Measurements from ENCODE around the gene BBS9. TPM values are rescaled to one million over a fixed set of nuclear protein-coding genes. Genes with fewer than 3 reads are reported as not detected.

The BBS9 gene
- polyA plus RNA-seq, 1 donor, result 8.8 TPM

GRCh38 chr7:33632840-33633525, 503.6 kb downstream of the BBS9 start:
- DNase-seq, result no peak
- H3K36me3 ChIP-seq (ENCODE audit: control insufficient read depth, insufficient read depth, low read length), result no peaks in the 10 kb centered on the region
- no peak overlapping the region for H3K4me3 ChIP-seq (ENCODE audit: low read length)
- WGBS (ENCODE audit: insufficient coverage, low lambda C conversion rate), result 100% methylated on average over 1 of the region's 6 CpGs
- no peaks in the 10 kb centered on the region for H3K27me3 ChIP-seq (ENCODE audit: control insufficient read depth, insufficient read depth, low read length)
- no peak overlapping the region for H3K27ac ChIP-seq (ENCODE audit: low read length)
- H3K9me3 ChIP-seq (ENCODE audit: control insufficient read depth, low read depth, low read length), result peaks cover 4% of the 10 kb centered on the region
- H3K4me1 ChIP-seq (ENCODE audit: control insufficient read depth, insufficient read depth, low read length), result no peaks in the 10 kb centered on the region

DNA sequence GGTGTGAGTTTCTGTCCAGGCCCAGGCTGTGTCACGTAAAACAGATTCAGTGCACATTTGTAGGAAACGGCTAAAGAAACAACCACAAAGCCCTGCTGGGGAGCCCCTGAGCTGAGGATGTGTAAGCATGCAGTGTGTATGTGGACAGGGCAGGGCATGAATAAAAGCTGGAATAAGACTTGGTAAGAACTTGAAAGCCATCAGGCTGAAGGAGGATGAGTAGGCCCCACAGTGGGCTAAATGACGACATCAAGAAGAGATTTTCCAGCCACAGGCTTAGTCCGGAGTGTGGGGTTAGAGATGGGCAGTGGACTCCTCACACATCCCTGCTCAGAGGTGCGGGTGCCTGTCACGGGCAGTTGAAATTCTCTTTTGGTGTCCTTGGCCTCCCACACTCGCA, 505.2 kb downstream of the BBS9 start:
- no peak overlapping the region for H3K27ac ChIP-seq (ENCODE audit: low read length)
- WGBS (ENCODE audit: insufficient coverage, low lambda C conversion rate), result no CpG with 5 or more reads among the region's 7 CpGs
- H3K27me3 ChIP-seq (ENCODE audit: control insufficient read depth, insufficient read depth, low read length), result no peaks in the 10 kb centered on the region
- DNase-seq, result no peak
- peaks cover 4% of the 10 kb centered on the region for H3K9me3 ChIP-seq (ENCODE audit: control insufficient read depth, low read depth, low read length)
- no peaks in the 10 kb centered on the region for H3K4me1 ChIP-seq (ENCODE audit: control insufficient read depth, insufficient read depth, low read length)
- H3K4me3 ChIP-seq (ENCODE audit: low read length), result no peak overlapping the region
- no peaks in the 10 kb centered on the region for H3K36me3 ChIP-seq (ENCODE audit: control insufficient read depth, insufficient read depth, low read length)

DNA sequence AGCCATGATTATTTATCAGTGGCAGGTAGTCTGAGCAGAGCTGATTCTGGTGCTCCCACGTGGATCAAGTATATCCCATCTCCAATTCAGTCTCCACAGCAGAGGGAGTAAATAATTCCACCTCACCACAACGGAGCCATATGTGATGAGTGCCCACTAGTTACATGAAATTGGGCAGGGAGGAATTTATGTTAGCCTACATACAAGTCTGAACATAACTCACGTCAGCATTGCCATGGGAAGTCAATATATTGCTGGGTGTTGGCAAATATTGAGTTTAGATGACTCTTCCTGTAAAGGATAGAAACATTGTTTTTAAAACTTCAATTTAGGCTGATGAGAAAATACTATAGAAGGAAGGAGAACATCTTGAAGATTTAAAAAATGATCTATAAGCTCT, 507.0 kb downstream of the BBS9 start:
- Histone ChIP-seq H3K4me3 (ENCODE audit: low read length) (no peak overlapping the region), H3K27ac (ENCODE audit: low read length) (no peak overlapping the region), H3K27me3 (ENCODE audit: control insufficient read depth, insufficient read depth, low read length) (no peaks in the 10 kb centered on the region), H3K36me3 (ENCODE audit: control insufficient read depth, insufficient read depth, low read length) (no peaks in the 10 kb centered on the region), H3K4me1 (ENCODE audit: control insufficient read depth, insufficient read depth, low read length) (no peaks in the 10 kb centered on the region), H3K9me3 (ENCODE audit: control insufficient read depth, low read depth, low read length) (peaks cover 4% of the 10 kb centered on the region)
- DNase-seq, result no peak
- no CpG with 5 or more reads among the region's 3 CpGs for WGBS (ENCODE audit: insufficient coverage, low lambda C conversion rate)

DNA sequence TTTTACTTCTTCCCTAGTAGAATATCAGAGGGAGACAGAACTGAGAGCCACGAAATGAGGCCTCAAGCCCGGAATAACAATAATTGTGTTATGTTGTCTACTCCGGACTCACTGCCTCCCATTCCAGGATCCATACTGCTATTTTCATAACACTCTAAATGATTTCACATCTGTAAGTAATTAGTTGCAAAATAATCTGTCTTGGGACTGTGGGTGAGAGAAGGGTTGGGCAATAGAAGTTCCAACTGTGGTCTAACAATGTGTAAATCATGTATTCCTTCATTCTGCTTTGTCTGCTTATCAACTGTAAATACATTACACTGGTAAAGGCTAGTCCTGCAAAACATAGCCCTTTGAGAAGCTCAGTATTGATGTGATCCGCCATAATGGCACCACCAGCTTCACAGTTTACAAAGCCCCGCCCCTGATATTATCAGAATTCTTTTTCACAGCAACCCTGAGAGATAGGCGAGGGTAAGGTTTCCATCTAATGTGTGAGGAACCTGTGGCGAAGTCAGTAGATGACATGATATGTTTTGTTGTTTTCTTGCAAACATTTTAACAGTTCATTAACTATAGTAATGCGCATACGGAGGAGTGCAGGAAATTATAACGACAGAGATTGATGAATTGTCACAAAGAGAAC, 510.3 kb downstream of the BBS9 start:
- no peak overlapping the region for H3K4me3 ChIP-seq (ENCODE audit: low read length)
- H3K36me3 ChIP-seq (ENCODE audit: control insufficient read depth, insufficient read depth, low read length), result no peaks in the 10 kb centered on the region

DNA sequence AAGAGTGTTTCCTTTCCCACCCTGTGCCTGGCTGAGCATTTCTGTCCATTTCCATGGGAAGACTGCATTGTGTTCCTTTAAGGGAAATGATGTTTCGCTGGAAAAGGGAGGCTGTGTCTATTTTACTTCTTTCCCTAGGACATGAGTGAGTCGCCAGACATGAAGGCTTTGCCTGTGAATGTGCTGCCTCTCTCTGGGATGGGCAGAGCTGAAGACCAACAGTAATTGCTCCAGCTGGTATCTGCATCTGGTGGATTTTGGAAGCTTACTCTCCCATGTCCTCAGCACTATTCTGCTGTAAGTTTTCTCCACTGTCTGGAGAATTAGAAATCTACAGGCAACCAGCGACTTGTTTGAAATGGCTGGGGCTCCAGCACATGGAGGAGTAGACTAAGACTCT, 511.4 kb downstream of the BBS9 start:
- no peaks in the 10 kb centered on the region for H3K36me3 ChIP-seq (ENCODE audit: control insufficient read depth, insufficient read depth, low read length)
- no CpG with 5 or more reads among the region's 3 CpGs for WGBS (ENCODE audit: insufficient coverage, low lambda C conversion rate)

More for the DNA sequence above, 510.3 kb downstream of the BBS9 start:
- H3K4me1 ChIP-seq (ENCODE audit: control insufficient read depth, insufficient read depth, low read length), result no peaks in the 10 kb centered on the region
- DNase-seq, result no peak
- H3K9me3 ChIP-seq (ENCODE audit: control insufficient read depth, low read depth, low read length), result no peaks in the 10 kb centered on the region
- WGBS (ENCODE audit: insufficient coverage, low lambda C conversion rate), result no CpG with 5 or more reads among the region's 10 CpGs
- H3K27me3 ChIP-seq (ENCODE audit: control insufficient read depth, insufficient read depth, low read length), result no peaks in the 10 kb centered on the region
- H3K27ac ChIP-seq (ENCODE audit: low read length), result no peak overlapping the region

GRCh38 chr7:33642312-33642711, 512.9 kb downstream of the BBS9 start:
- no peak overlapping the region for H3K27ac ChIP-seq (ENCODE audit: low read length)
- H3K4me3 ChIP-seq (ENCODE audit: low read length), result no peak overlapping the region
- WGBS (ENCODE audit: insufficient coverage, low lambda C conversion rate), result no CpG with 5 or more reads among the region's 1 CpG
- H3K36me3 ChIP-seq (ENCODE audit: control insufficient read depth, insufficient read depth, low read length), result no peaks in the 10 kb centered on the region
- H3K27me3 ChIP-seq (ENCODE audit: control insufficient read depth, insufficient read depth, low read length), result no peaks in the 10 kb centered on the region
- no peaks in the 10 kb centered on the region for H3K9me3 ChIP-seq (ENCODE audit: control insufficient read depth, low read depth, low read length)
- H3K4me1 ChIP-seq (ENCODE audit: control insufficient read depth, insufficient read depth, low read length), result no peaks in the 10 kb centered on the region
- DNase-seq, result no peak

More for the DNA sequence above, 511.4 kb downstream of the BBS9 start:
- Histone ChIP-seq H3K27me3 (ENCODE audit: control insufficient read depth, insufficient read depth, low read length) (no peaks in the 10 kb centered on the region), H3K27ac (ENCODE audit: low read length) (no peak overlapping the region), H3K9me3 (ENCODE audit: control insufficient read depth, low read depth, low read length) (no peaks in the 10 kb centered on the region), H3K4me1 (ENCODE audit: control insufficient read depth, insufficient read depth, low read length) (no peaks in the 10 kb centered on the region), H3K4me3 (ENCODE audit: low read length) (no peak overlapping the region)
- no peak for DNase-seq

GRCh38 chr7:33643530-33643929, 514.2 kb downstream of the BBS9 start:
- Histone ChIP-seq H3K9me3 (ENCODE audit: control insufficient read depth, low read depth, low read length) (no peaks in the 10 kb centered on the region), H3K4me1 (ENCODE audit: control insufficient read depth, insufficient read depth, low read length) (no peaks in the 10 kb centered on the region), H3K36me3 (ENCODE audit: control insufficient read depth, insufficient read depth, low read length) (no peaks in the 10 kb centered on the region), H3K27me3 (ENCODE audit: control insufficient read depth, insufficient read depth, low read length) (no peaks in the 10 kb centered on the region), H3K27ac (ENCODE audit: low read length) (no peak overlapping the region), H3K4me3 (ENCODE audit: low read length) (no peak overlapping the region)
- no peak for DNase-seq
- whole genome bisulfite sequencing (ENCODE audit: insufficient coverage, low lambda C conversion rate), result no CpG with 5 or more reads among the region's 2 CpGs

- no peak for DNase-seq
- no peaks in the 10 kb centered on the region for H3K4me1 ChIP-seq (ENCODE audit: control insufficient read depth, insufficient read depth, low read length)
- H3K9me3 ChIP-seq (ENCODE audit: control insufficient read depth, low read depth, low read length), result no peaks in the 10 kb centered on the region
- H3K36me3 ChIP-seq (ENCODE audit: control insufficient read depth, insufficient read depth, low read length), result no peaks in the 10 kb centered on the region
- no peak overlapping the region for H3K27ac ChIP-seq (ENCODE audit: low read length)
- no peak overlapping the region for H3K4me3 ChIP-seq (ENCODE audit: low read length)
- H3K27me3 ChIP-seq (ENCODE audit: control insufficient read depth, insufficient read depth, low read length), result no peaks in the 10 kb centered on the region
These were observed 515.1 kb downstream of the BBS9 start for GRCh38 chr7:33644489-33644888.

DNA sequence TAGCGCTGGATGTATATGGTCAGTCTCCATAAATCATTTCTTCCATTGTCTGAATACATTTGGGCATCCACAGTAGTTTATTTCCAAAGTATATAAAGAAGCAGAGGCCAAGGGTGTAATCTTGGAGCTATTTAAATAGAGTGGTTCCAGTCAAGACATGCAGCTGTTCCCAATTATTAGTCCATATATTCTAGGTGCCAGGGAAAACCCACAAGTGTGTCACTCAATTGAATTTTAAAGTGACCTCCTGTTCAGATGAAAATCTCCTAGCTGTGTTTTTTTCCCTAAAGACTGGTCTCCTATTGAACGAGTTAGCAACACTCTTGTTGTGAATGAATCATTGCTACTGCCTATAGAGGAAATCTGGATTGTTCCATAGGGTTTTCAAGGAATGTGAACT, 515.7 kb downstream of the BBS9 start:
- H3K27me3 ChIP-seq (ENCODE audit: control insufficient read depth, insufficient read depth, low read length), result no peaks in the 10 kb centered on the region
- H3K4me3 ChIP-seq (ENCODE audit: low read length), result no peak overlapping the region
- no CpG with 5 or more reads among the region's 2 CpGs for WGBS (ENCODE audit: insufficient coverage, low lambda C conversion rate)
- no peak overlapping the region for H3K27ac ChIP-seq (ENCODE audit: low read length)
- H3K36me3 ChIP-seq (ENCODE audit: control insufficient read depth, insufficient read depth, low read length), result no peaks in the 10 kb centered on the region
- no peaks in the 10 kb centered on the region for H3K4me1 ChIP-seq (ENCODE audit: control insufficient read depth, insufficient read depth, low read length)
- no peak for DNase-seq
- H3K9me3 ChIP-seq (ENCODE audit: control insufficient read depth, low read depth, low read length), result no peaks in the 10 kb centered on the region

DNA sequence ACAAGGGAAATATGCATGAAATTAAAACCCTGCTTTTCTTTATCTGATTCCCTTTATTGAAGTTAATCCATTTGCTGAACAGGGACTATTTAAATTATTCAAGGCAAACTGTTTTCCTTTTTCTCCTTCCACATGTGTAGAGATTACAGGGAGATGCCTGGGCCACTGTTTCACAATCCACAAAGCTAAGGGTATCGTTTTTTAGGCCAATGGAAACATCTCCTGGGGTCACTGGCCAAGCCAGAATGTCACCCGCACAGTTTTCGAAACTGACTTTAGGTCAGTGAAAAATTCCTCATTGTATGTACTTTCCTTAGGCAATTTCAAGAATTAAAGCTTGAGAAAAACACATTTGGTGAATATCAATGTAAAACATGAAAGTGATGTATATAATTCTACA, 516.8 kb downstream of the BBS9 start:
- H3K27ac ChIP-seq (ENCODE audit: low read length), result no peak overlapping the region
- no CpG with 5 or more reads among the region's 3 CpGs for WGBS (ENCODE audit: insufficient coverage, low lambda C conversion rate)
- H3K27me3 ChIP-seq (ENCODE audit: control insufficient read depth, insufficient read depth, low read length), result no peaks in the 10 kb centered on the region

GRCh38 chr7:33646891-33647391, 517.6 kb downstream of the BBS9 start:
- 20% methylated on average over 1 of the region's 4 CpGs for WGBS (ENCODE audit: insufficient coverage, low lambda C conversion rate)
- Histone ChIP-seq H3K4me1 (ENCODE audit: control insufficient read depth, insufficient read depth, low read length) (no peaks in the 10 kb centered on the region), H3K36me3 (ENCODE audit: control insufficient read depth, insufficient read depth, low read length) (no peaks in the 10 kb centered on the region), H3K27me3 (ENCODE audit: control insufficient read depth, insufficient read depth, low read length) (no peaks in the 10 kb centered on the region), H3K27ac (ENCODE audit: low read length) (no peak overlapping the region), H3K9me3 (ENCODE audit: control insufficient read depth, low read depth, low read length) (no peaks in the 10 kb centered on the region), H3K4me3 (ENCODE audit: low read length) (no peak overlapping the region)
- DNase-seq, result peak in 1 of 2 donors; percentile 57

More for the DNA sequence above, 516.8 kb downstream of the BBS9 start:
- Histone ChIP-seq H3K4me3 (ENCODE audit: low read length) (no peak overlapping the region), H3K4me1 (ENCODE audit: control insufficient read depth, insufficient read depth, low read length) (no peaks in the 10 kb centered on the region), H3K9me3 (ENCODE audit: control insufficient read depth, low read depth, low read length) (no peaks in the 10 kb centered on the region), H3K36me3 (ENCODE audit: control insufficient read depth, insufficient read depth, low read length) (no peaks in the 10 kb centered on the region)
- no peak for DNase-seq

All from large intestine (tissue), 3 donors.